Esophagus squamous epithelium (tissue), 4 donors: ENCODE results near the gene GRAMD2A.

Source experiments
- POLR2A ChIP-seq, 4 donors: fragments of 450-650 bp; IDR thresholded peaks; one replicate each; pipeline ENCODE4 v1.6.1; 2017; ENCODE audit warnings: antibody characterized with exemption in 4 of 4, mild to moderate bottlenecking in 4 of 4, moderate library complexity in 3 of 4
- TF ChIP-seq, protein P1 (sequence below), 6 experiments: fragments of 450-650 bp in 4 of 6; fragments of 200-600 bp in 2 of 6; sonication (generic) in 2 of 6; IDR thresholded peaks; one replicate each; pipeline ENCODE4 v1.5.1; 2016 to 2019; ENCODE audit warnings: antibody characterized with exemption in 6 of 6, mild to moderate bottlenecking in 4 of 6, moderate library complexity in 4 of 6

GRCh38 chr15:72237853-72238224 is 40.3 kb upstream of the GRAMD2A start:
- TF ChIP-seq, protein P1, sequence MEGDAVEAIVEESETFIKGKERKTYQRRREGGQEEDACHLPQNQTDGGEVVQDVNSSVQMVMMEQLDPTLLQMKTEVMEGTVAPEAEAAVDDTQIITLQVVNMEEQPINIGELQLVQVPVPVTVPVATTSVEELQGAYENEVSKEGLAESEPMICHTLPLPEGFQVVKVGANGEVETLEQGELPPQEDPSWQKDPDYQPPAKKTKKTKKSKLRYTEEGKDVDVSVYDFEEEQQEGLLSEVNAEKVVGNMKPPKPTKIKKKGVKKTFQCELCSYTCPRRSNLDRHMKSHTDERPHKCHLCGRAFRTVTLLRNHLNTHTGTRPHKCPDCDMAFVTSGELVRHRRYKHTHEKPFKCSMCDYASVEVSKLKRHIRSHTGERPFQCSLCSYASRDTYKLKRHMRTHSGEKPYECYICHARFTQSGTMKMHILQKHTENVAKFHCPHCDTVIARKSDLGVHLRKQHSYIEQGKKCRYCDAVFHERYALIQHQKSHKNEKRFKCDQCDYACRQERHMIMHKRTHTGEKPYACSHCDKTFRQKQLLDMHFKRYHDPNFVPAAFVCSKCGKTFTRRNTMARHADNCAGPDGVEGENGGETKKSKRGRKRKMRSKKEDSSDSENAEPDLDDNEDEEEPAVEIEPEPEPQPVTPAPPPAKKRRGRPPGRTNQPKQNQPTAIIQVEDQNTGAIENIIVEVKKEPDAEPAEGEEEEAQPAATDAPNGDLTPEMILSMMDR (IDR thresholded peaks at IDR 0.05), result no peak
- TF ChIP-seq POLR2A (IDR thresholded peaks at IDR 0.05), result no peak
